Osteocyte (in vitro differentiated cells): Measurements from ENCODE around the gene COX5B. TPM values are rescaled to one million over a fixed set of nuclear protein-coding genes. Genes with fewer than 3 reads are reported as not detected.

Experiments used
- DNase-seq: peaks from one replicate; pipeline ENCODE4 v3.0.0; 2021; ENCODE audit warnings: mixed read lengths; ENCODE audit not compliant: unreplicated experiment; ENCODE audit errors: extremely low spot score
- H3K27ac Mint-ChIP-seq: one replicate; pipeline ENCODE4 v1.8.0; 2021; ENCODE audit warnings: mild to moderate bottlenecking, mixed read lengths; ENCODE audit not compliant: unreplicated experiment
- H3K27me3 Mint-ChIP-seq: one replicate; pipeline ENCODE4 v1.8.0; 2021; ENCODE audit warnings: mixed read lengths; ENCODE audit not compliant: unreplicated experiment
- H3K36me3 Mint-ChIP-seq: one replicate; pipeline ENCODE4 v1.8.0; 2021; ENCODE audit warnings: mixed read lengths; ENCODE audit not compliant: unreplicated experiment
- H3K4me1 Mint-ChIP-seq: one replicate; pipeline ENCODE4 v1.8.0; 2021; ENCODE audit warnings: mixed read lengths; ENCODE audit not compliant: unreplicated experiment
- H3K4me3 Mint-ChIP-seq: one replicate; pipeline ENCODE4 v1.8.0; 2021; ENCODE audit warnings: mild to moderate bottlenecking, moderate library complexity, mixed read lengths; ENCODE audit not compliant: unreplicated experiment
- H3K9me3 Mint-ChIP-seq: one replicate; pipeline ENCODE4 v1.8.0; 2021; ENCODE audit warnings: mixed read lengths; ENCODE audit not compliant: unreplicated experiment
- total RNA-seq: library from RNA; stranded (reverse); gene quantifications from 2 replicates; pipeline ENCODE4 v1.2.1, GENCODE V29; 2021
- TF ChIP-seq, protein P1 (sequence below): fragments of 200-600 bp; sonication (generic); IDR thresholded peaks from 2 replicates; pipeline ENCODE4 v1.5.0; 2021; ENCODE audit warnings: antibody characterized with exemption, mild to moderate bottlenecking, moderate library complexity

The COX5B gene
- total RNA-seq, 1 donor from 2014 or later: 185 TPM

DNA sequence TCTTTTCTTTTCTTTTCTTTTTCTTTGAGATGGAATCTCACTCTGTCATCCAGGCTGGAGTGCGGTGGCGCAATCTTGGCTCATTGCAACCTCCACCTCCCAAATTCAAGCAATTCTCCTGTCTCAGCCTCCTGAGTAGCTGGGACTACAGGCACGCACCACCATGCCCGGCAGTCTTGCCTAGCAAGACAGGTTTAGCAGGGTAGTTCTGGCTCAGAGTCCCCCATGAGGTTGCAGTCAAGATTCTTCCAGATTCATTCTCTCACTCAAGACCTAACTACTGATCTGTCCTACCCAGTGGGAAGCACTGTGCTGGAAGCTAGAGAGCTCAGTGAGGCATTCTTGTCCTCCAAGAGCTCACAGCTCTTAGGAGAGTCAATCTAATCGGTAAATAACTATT is 49.9 kb downstream of the COX5B start:
- H3K27ac Mint-ChIP-seq: no peak overlapping the region
- TF ChIP-seq, protein P1, sequence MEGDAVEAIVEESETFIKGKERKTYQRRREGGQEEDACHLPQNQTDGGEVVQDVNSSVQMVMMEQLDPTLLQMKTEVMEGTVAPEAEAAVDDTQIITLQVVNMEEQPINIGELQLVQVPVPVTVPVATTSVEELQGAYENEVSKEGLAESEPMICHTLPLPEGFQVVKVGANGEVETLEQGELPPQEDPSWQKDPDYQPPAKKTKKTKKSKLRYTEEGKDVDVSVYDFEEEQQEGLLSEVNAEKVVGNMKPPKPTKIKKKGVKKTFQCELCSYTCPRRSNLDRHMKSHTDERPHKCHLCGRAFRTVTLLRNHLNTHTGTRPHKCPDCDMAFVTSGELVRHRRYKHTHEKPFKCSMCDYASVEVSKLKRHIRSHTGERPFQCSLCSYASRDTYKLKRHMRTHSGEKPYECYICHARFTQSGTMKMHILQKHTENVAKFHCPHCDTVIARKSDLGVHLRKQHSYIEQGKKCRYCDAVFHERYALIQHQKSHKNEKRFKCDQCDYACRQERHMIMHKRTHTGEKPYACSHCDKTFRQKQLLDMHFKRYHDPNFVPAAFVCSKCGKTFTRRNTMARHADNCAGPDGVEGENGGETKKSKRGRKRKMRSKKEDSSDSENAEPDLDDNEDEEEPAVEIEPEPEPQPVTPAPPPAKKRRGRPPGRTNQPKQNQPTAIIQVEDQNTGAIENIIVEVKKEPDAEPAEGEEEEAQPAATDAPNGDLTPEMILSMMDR: no peak
- DNase-seq: peak; percentile 49
- H3K9me3 Mint-ChIP-seq: no peaks in the 10 kb centered on the region
- no peaks in the 10 kb centered on the region for H3K27me3 Mint-ChIP-seq
- H3K36me3 Mint-ChIP-seq: no peaks in the 10 kb centered on the region
- H3K4me1 Mint-ChIP-seq: peaks cover 13% of the 10 kb centered on the region
- no peak overlapping the region for H3K4me3 Mint-ChIP-seq

DNA sequence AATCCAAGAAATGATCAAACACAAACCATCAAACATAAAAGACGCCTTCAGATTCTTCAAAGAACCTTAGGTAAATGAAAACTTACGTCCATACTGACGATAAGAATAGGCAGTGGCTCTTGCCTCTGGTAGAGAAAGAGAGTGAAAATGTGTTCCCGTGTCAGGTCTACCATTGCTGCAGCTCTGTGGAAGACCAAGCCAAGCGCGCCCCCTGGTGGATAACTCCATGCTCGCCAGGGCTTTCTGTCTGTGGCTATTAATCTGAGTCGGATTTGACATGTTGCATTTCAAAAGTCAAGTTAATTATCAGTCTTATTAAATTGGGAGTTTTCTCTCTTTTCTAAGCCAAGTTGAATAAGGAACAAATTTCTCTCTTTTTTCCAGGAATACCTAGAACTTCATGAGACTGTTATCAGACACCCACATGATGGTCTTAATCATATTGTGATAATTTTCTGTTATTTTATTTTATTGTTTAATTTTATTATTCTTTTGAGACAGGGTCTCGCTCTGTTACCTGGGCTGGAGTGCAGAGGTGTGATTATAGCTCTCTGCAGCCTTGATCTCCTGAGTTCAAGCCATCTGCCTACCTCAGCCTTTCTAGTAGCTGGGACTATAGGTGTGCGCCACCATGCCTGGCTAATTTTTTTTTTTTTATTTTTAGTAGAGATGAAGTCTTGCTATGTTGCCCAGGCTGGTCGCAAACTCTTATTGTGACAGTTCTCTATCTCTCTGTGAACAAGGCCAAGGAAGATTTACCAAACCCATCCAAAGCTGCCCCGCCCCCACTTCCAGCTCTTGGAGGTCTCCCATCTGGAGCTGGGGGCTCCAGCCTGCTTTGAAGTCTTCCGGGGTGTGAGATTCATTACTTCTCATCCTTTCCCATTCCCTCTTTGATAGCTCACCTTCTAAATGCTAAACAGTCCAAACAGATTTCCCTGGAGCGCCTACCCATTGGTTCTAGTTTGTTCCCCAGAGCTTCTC is 51.7 kb downstream of the COX5B start:
- Mint-ChIP-seq H3K9me3 (no peaks in the 10 kb centered on the region), H3K36me3 (no peaks in the 10 kb centered on the region)

More for the DNA sequence above, 51.7 kb downstream of the COX5B start:
- DNase-seq: peak; percentile 95
- H3K27me3 Mint-ChIP-seq: no peaks in the 10 kb centered on the region
- H3K4me1 Mint-ChIP-seq: peaks cover 8% of the 10 kb centered on the region
- H3K27ac Mint-ChIP-seq: no peak overlapping the region
- TF ChIP-seq, protein P1: peak; percentile 97
- H3K4me3 Mint-ChIP-seq: no peak overlapping the region

Other genes with a start within 250 kb of the COX5B start
- 31.8 and 37.3 TPM in 2 replicates for gene ANKRD36B, start 56.2 kb upstream of the COX5B start, total RNA-seq
- gene ACTR1B, start 18.0 kb downstream of the COX5B start, total RNA-seq: 54.4 and 56.6 TPM in 2 replicates
- gene C2orf92, start 23.7 kb downstream of the COX5B start, total RNA-seq: 13.7 and 15.0 TPM in 2 replicates
- gene ZAP70, start 67.5 kb downstream of the COX5B start, total RNA-seq: 0.44 and 1.1 TPM in 2 replicates